Stimulated activated CD8-positive, alpha-beta memory T cell treated with anti-CD3 and anti-CD28 coated beads, Interleukin-7, amount 100 ng/mL, for 48 hours (primary cell): Measurements from ENCODE around the gene RCC2.
A peak's percentile ranks its signal among the peaks of the same experiment; 100 is the strongest.
"Not testable (repeated sequence)": the region's sequence is repeated elsewhere in the genome, so short reads cannot be mapped to it uniquely, and the experiment has no call there.

Experiments used
- DNase-seq, 2 donors: peaks; one replicate each; pipeline ENCODE4 v3.0.0-alpha.2; 2020; ENCODE audit warnings: low read depth in 1 of 2; ENCODE audit errors: extremely low read depth in 1 of 2

RCC2 gene

GRCh38 chr1:17439250-17440073 is at the start of gene RCC2:
Gene RCC2, minus strand, starts transcription at chr1:17439677. Its CDS starts 1,163 bp downstream, at chr1:17438514.
- DNase-seq, result peak; percentile 50 to 53

- no peak for DNase-seq
Observed at GRCh38 chr1:17486242-17486641, 46.8 kb upstream of the RCC2 start.

GRCh38 chr1:17485281-17485680 is 45.8 kb upstream of the RCC2 start:
- DNase-seq, result no peak

GRCh38 chr1:17481981-17482380 is 42.5 kb upstream of the RCC2 start:
- not testable (repeated sequence) for DNase-seq

GRCh38 chr1:17480846-17481245 is 41.4 kb upstream of the RCC2 start:
- no peak for DNase-seq

GRCh38 chr1:17475752-17476151 is 36.3 kb upstream of the RCC2 start:
- DNase-seq, result peak in 1 of 2 donors; percentile 11

GRCh38 chr1:17474836-17475555 is 35.5 kb upstream of the RCC2 start:
- DNase-seq, result not testable (repeated sequence)

GRCh38 chr1:17472814-17473213 is 33.3 kb upstream of the RCC2 start:
- no peak for DNase-seq

- no peak for DNase-seq
Observed at GRCh38 chr1:17471393-17471792, 31.9 kb upstream of the RCC2 start.

GRCh38 chr1:17470021-17470799 is 30.7 kb upstream of the RCC2 start:
- DNase-seq, result no peak

- DNase-seq, result not testable (repeated sequence)
Observed at GRCh38 chr1:17468357-17469265, 29.1 kb upstream of the RCC2 start.

GRCh38 chr1:17466359-17466758 is 26.9 kb upstream of the RCC2 start:
- DNase-seq, result no peak

GRCh38 chr1:17465228-17465627 is 25.8 kb upstream of the RCC2 start:
- no peak for DNase-seq

- no peak for DNase-seq
Observed at GRCh38 chr1:17463991-17464390, 24.5 kb upstream of the RCC2 start.

- DNase-seq, result no peak
Observed at GRCh38 chr1:17462669-17463068, 23.2 kb upstream of the RCC2 start.

- no peak for DNase-seq
Observed at GRCh38 chr1:17460219-17460618, 20.7 kb upstream of the RCC2 start.

- DNase-seq, result no peak
Observed at GRCh38 chr1:17458794-17459193, 19.3 kb upstream of the RCC2 start.

GRCh38 chr1:17452686-17453085 is 13.2 kb upstream of the RCC2 start:
- no peak for DNase-seq

- DNase-seq, result not testable (repeated sequence)
Observed at GRCh38 chr1:17452203-17452602, 12.7 kb upstream of the RCC2 start.

GRCh38 chr1:17451731-17452130 is 12.3 kb upstream of the RCC2 start:
- DNase-seq, result no peak
